Measurements from ENCODE around the gene CD44. TPM values are rescaled to one million over a fixed set of nuclear protein-coding genes. Genes with fewer than 3 reads are reported as not detected.
A peak's percentile ranks its signal among the peaks of the same experiment; 100 is the strongest.

The CD44 gene
- total RNA-seq, 3 donors from 2014 or later (not counting 1 experiment from before 2014, with no cell fraction given), result 354 to 638 (median 490) TPM

GRCh38 chr11:35211952-35212351 is 73.0 kb downstream of the CD44 start:
- no peaks in the 10 kb centered on the region for H3K27me3 ChIP-seq (ENCODE audit: control insufficient read depth, insufficient read depth, low read length)
- peaks cover 21% of the 10 kb centered on the region for H3K36me3 Mint-ChIP-seq
- no peaks in the 10 kb centered on the region for H3K27me3 Mint-ChIP-seq (ENCODE audit: low read depth in 2 of 2)
- peaks cover 21% of the 10 kb centered on the region for H3K4me1 ChIP-seq (ENCODE audit: control insufficient read depth, insufficient read depth, low read length)
- H3K9me3 Mint-ChIP-seq, result peaks cover 0 to 3% of the 10 kb centered on the region in 2 donors
- TF ChIP-seq CTCF (IDR thresholded peaks at IDR 0.05), result no peak
- DNase-seq (no peak), ATAC-seq (peak in 1 of 3 donors; percentile 42)
- H3K27ac ChIP-seq (ENCODE audit: low read length), result peak overlapping the region; percentile 19
- H3K27ac Mint-ChIP-seq, result no peak overlapping the region
- peaks cover 60% of the 10 kb centered on the region for H3K36me3 ChIP-seq (ENCODE audit: control insufficient read depth, insufficient read depth, low read length)
- H3K4me3 ChIP-seq (ENCODE audit: low read length), result no peak overlapping the region
- intact Hi-C loops (cut with micrococcal nuclease), result no loop called here
- H3K4me3 Mint-ChIP-seq, result no peak overlapping the region
- H3K4me1 Mint-ChIP-seq, result peaks cover 28 to 31% of the 10 kb centered on the region in 2 donors
- no peaks in the 10 kb centered on the region for H3K9me3 ChIP-seq (ENCODE audit: control insufficient read depth, insufficient read depth, low read length)
- no CpG with 5 or more reads among the region's 3 CpGs for WGBS (ENCODE audit: insufficient coverage)

- Histone ChIP-seq H3K27me3 (ENCODE audit: control insufficient read depth, insufficient read depth, low read length) (no peaks in the 10 kb centered on the region), H3K9me3 (ENCODE audit: control insufficient read depth, insufficient read depth, low read length) (no peaks in the 10 kb centered on the region), H3K4me3 (ENCODE audit: low read length) (no peak overlapping the region), H3K4me1 (ENCODE audit: control insufficient read depth, insufficient read depth, low read length) (peaks cover 27% of the 10 kb centered on the region), H3K27ac (ENCODE audit: low read length) (peak overlapping the region; percentile 14), H3K36me3 (ENCODE audit: control insufficient read depth, insufficient read depth, low read length) (peaks cover 69% of the 10 kb centered on the region)
- Mint-ChIP-seq H3K4me3 (no peak overlapping the region), H3K9me3 (peaks cover 0 to 3% of the 10 kb centered on the region in 2 donors), H3K27me3 (ENCODE audit: low read depth in 2 of 2) (no peaks in the 10 kb centered on the region), H3K4me1 (peaks cover 29 to 36% of the 10 kb centered on the region in 2 donors), H3K27ac (peak overlapping the region; percentile 5 to 80), H3K36me3 (peaks cover 21% of the 10 kb centered on the region)
- intact Hi-C loops (cut with micrococcal nuclease), result no loop called here
- WGBS (ENCODE audit: insufficient coverage), result 90% methylated on average over 2 of the region's 2 CpGs
- ATAC-seq, result no peak
- TF ChIP-seq CTCF (IDR thresholded peaks at IDR 0.05), result no peak
- DNase-seq, result no peak
Measured at GRCh38 chr11:35214226-35214770, 75.3 kb downstream of the CD44 start.

- intact Hi-C loops (cut with micrococcal nuclease), result no loop called here
- Mint-ChIP-seq H3K36me3 (peaks cover 20% of the 10 kb centered on the region), H3K4me1 (peaks cover 29 to 36% of the 10 kb centered on the region in 2 donors), H3K27ac (peak overlapping the region; percentile 5 to 80), H3K9me3 (peaks cover 0 to 3% of the 10 kb centered on the region in 2 donors), H3K27me3 (ENCODE audit: low read depth in 2 of 2) (no peaks in the 10 kb centered on the region), H3K4me3 (no peak overlapping the region)
- DNase-seq (peak in 1 of 2 donors; percentile 38), ATAC-seq (peak; percentile 26 to 60 (median 54))
- Histone ChIP-seq H3K4me1 (ENCODE audit: control insufficient read depth, insufficient read depth, low read length) (peaks cover 27% of the 10 kb centered on the region), H3K9me3 (ENCODE audit: control insufficient read depth, insufficient read depth, low read length) (no peaks in the 10 kb centered on the region), H3K27ac (ENCODE audit: low read length) (peak overlapping the region; percentile 14), H3K4me3 (ENCODE audit: low read length) (no peak overlapping the region), H3K27me3 (ENCODE audit: control insufficient read depth, insufficient read depth, low read length) (no peaks in the 10 kb centered on the region), H3K36me3 (ENCODE audit: control insufficient read depth, insufficient read depth, low read length) (peaks cover 69% of the 10 kb centered on the region)
- WGBS (ENCODE audit: insufficient coverage), result 56% methylated on average over 1 of the region's 1 CpG
- TF ChIP-seq CTCF (IDR thresholded peaks at IDR 0.05), result no peak
Measured at GRCh38 chr11:35214792-35215193, 75.8 kb downstream of the CD44 start.

- Mint-ChIP-seq H3K4me1 (peaks cover 29 to 40% of the 10 kb centered on the region in 2 donors), H3K27me3 (ENCODE audit: low read depth in 2 of 2) (no peaks in the 10 kb centered on the region), H3K4me3 (no peak overlapping the region), H3K36me3 (peaks cover 8% of the 10 kb centered on the region), H3K27ac (peak overlapping the region; percentile 27 to 86), H3K9me3 (no peaks in the 10 kb centered on the region)
- DNase-seq, result no peak
- no peak overlapping the region for H3K4me3 ChIP-seq (ENCODE audit: low read length)
- H3K4me1 ChIP-seq (ENCODE audit: control insufficient read depth, insufficient read depth, low read length), result peaks cover 27% of the 10 kb centered on the region
- no peak for ATAC-seq
- no peaks in the 10 kb centered on the region for H3K9me3 ChIP-seq (ENCODE audit: control insufficient read depth, insufficient read depth, low read length)
- intact Hi-C loops (cut with micrococcal nuclease), result no loop called here
- H3K27me3 ChIP-seq (ENCODE audit: control insufficient read depth, insufficient read depth, low read length), result no peaks in the 10 kb centered on the region
- TF ChIP-seq CTCF (IDR thresholded peaks at IDR 0.05), result no peak
- peaks cover 69% of the 10 kb centered on the region for H3K36me3 ChIP-seq (ENCODE audit: control insufficient read depth, insufficient read depth, low read length)
- H3K27ac ChIP-seq (ENCODE audit: low read length), result no peak overlapping the region
Measured at GRCh38 chr11:35215945-35216344, 77.0 kb downstream of the CD44 start.

Measured in natural killer cell (primary cell).